Measurements from ENCODE around the gene NCF4.

Gene NCF4

GRCh38 chr22:36828815-36829214 lies 32.0 kb upstream of the NCF4 start:
- no peak for DNase-seq (ENCODE audit: low read depth)
- no peak for TF ChIP-seq CTCF (conservative IDR thresholded peaks at IDR 0.05; ENCODE audit: low read depth, low read length)
- no peak overlapping the region for H3K4me3 ChIP-seq (ENCODE audit: low read depth, low read length)

- no peak overlapping the region for H3K4me3 ChIP-seq (ENCODE audit: low read depth, low read length)
- DNase-seq (ENCODE audit: low read depth): no peak
- TF ChIP-seq CTCF (conservative IDR thresholded peaks at IDR 0.05; ENCODE audit: low read depth, low read length): peak; percentile 5
Observed at GRCh38 chr22:36829370-36830002, 31.3 kb upstream of the NCF4 start.

GRCh38 chr22:36830601-36831000 lies 30.2 kb upstream of the NCF4 start:
- H3K4me3 ChIP-seq (ENCODE audit: low read depth, low read length): no peak overlapping the region
- no peak for TF ChIP-seq CTCF (conservative IDR thresholded peaks at IDR 0.05; ENCODE audit: low read depth, low read length)
- DNase-seq (ENCODE audit: low read depth): no peak

GRCh38 chr22:36831206-36831605 lies 29.6 kb upstream of the NCF4 start:
- no peak overlapping the region for H3K4me3 ChIP-seq (ENCODE audit: low read depth, low read length)
- DNase-seq (ENCODE audit: low read depth): no peak
- no peak for TF ChIP-seq CTCF (conservative IDR thresholded peaks at IDR 0.05; ENCODE audit: low read depth, low read length)

GRCh38 chr22:36831717-36832116 lies 29.1 kb upstream of the NCF4 start:
- TF ChIP-seq CTCF (conservative IDR thresholded peaks at IDR 0.05; ENCODE audit: low read depth, low read length): no peak
- H3K4me3 ChIP-seq (ENCODE audit: low read depth, low read length): no peak overlapping the region
- DNase-seq (ENCODE audit: low read depth): no peak

GRCh38 chr22:36833073-36833472 lies 27.7 kb upstream of the NCF4 start:
- no peak for TF ChIP-seq CTCF (conservative IDR thresholded peaks at IDR 0.05; ENCODE audit: low read depth, low read length)
- H3K4me3 ChIP-seq (ENCODE audit: low read depth, low read length): no peak overlapping the region
- DNase-seq (ENCODE audit: low read depth): no peak

- H3K4me3 ChIP-seq (ENCODE audit: low read depth, low read length): no peak overlapping the region
- no peak for TF ChIP-seq CTCF (conservative IDR thresholded peaks at IDR 0.05; ENCODE audit: low read depth, low read length)
- DNase-seq (ENCODE audit: low read depth): no peak
Observed at GRCh38 chr22:36835903-36836302, 24.9 kb upstream of the NCF4 start.
